GM23338 (cell line): ENCODE measurements around the gene LPCAT4. TPM values are rescaled to one million over a fixed set of nuclear protein-coding genes. Genes with fewer than 3 reads are reported as not detected.

Experiments used
- ATAC-seq: fragments of 200-7000 bp; cut with Tn5 transposase; 3 replicates; pipeline ENCODE4 v1.9.1; 2020
- DNase-seq: peaks from one replicate; pipeline ENCODE4 v3.0.0-alpha.2; 2015; ENCODE audit warnings: low spot score
- H2AFZ ChIP-seq: fragments of 200-600 bp; sonication (generic); 2 replicates; pipeline ENCODE4 v1.8.0; 2016; ENCODE audit warnings: antibody characterized with exemption, mild to moderate bottlenecking, moderate library complexity
- H3F3A ChIP-seq: fragments of 200-600 bp; sonication (generic); replicated peaks from 2 replicates; pipeline ENCODE4 v1.8.0; 2017; ENCODE audit warnings: antibody characterized with exemption, mixed run types, low read depth
- H3K27ac ChIP-seq: fragments of 200-600 bp; sonication (generic); 2 replicates; pipeline ENCODE4 v1.6.1; 2016; ENCODE audit warnings: low read depth
- H3K27me3 ChIP-seq: fragments of 200-600 bp; sonication (generic); 2 replicates; pipeline ENCODE4 v1.8.0; 2016; ENCODE audit warnings: mild to moderate bottlenecking, mixed run types, moderate library complexity; ENCODE audit not compliant: insufficient read depth
- H3K36me3 ChIP-seq: fragments of 200-600 bp; sonication (generic); 2 replicates; pipeline ENCODE4 v1.8.0; 2016; ENCODE audit warnings: mild to moderate bottlenecking; ENCODE audit not compliant: insufficient read depth
- H3K4me1 ChIP-seq: fragments of 200-600 bp; sonication (generic); 2 replicates; pipeline ENCODE4 v1.8.0; 2016; ENCODE audit warnings: mild to moderate bottlenecking, moderate library complexity; ENCODE audit not compliant: insufficient read depth
- H3K4me2 ChIP-seq: fragments of 200-600 bp; sonication (generic); 2 replicates; pipeline ENCODE4 v1.7.1; 2017; ENCODE audit warnings: mixed run types
- H3K4me3 ChIP-seq: fragments of 200-600 bp; sonication (generic); 2 replicates; pipeline ENCODE4 v1.6.1; 2016; ENCODE audit warnings: mixed run types
- H3K79me2 ChIP-seq: fragments of 200-600 bp; sonication (generic); replicated peaks from 2 replicates; pipeline ENCODE4 v1.8.0; 2017; ENCODE audit warnings: mild to moderate bottlenecking; ENCODE audit not compliant: insufficient read depth
- H3K9me2 ChIP-seq: fragments of 200-600 bp; sonication (generic); 2 replicates; pipeline ENCODE4 v1.8.0; 2017; ENCODE audit not compliant: insufficient read depth
- H4K20me1 ChIP-seq: fragments of 200-600 bp; sonication (generic); replicated peaks from 2 replicates; pipeline ENCODE4 v1.8.0; 2017; ENCODE audit warnings: mild to moderate bottlenecking; ENCODE audit not compliant: insufficient read depth
- H3K27ac Mint-ChIP-seq: 2 replicates; pipeline ENCODE4 v1.8.0; 2020; ENCODE audit warnings: inconsistent platforms, mild to moderate bottlenecking, moderate library complexity, mixed read lengths
- H3K27me3 Mint-ChIP-seq: 3 replicates; pipeline ENCODE4 v1.8.0; 2022; ENCODE audit warnings: low read depth, mild to moderate bottlenecking, moderate library complexity, mixed read lengths, inconsistent platforms; ENCODE audit not compliant: insufficient read depth, poor library complexity
- H3K36me3 Mint-ChIP-seq: 3 replicates; pipeline ENCODE4 v1.8.0; 2021; ENCODE audit warnings: low read depth, mild to moderate bottlenecking, inconsistent platforms, moderate library complexity, mixed read lengths
- H3K4me1 Mint-ChIP-seq: 3 replicates; pipeline ENCODE4 v1.8.0; 2020; ENCODE audit warnings: mild to moderate bottlenecking, inconsistent platforms, mixed read lengths
- H3K4me3 Mint-ChIP-seq: 3 replicates; pipeline ENCODE4 v1.8.0; 2021; ENCODE audit warnings: moderate library complexity, mild to moderate bottlenecking, inconsistent platforms, mixed read lengths
- H3K9me3 Mint-ChIP-seq: 3 replicates; pipeline ENCODE4 v1.8.0; 2020; ENCODE audit warnings: moderate library complexity, mild to moderate bottlenecking, inconsistent platforms, mixed read lengths
- ETS1 ChIP-seq: IDR thresholded peaks from 2 replicates; pipeline ENCODE4 v1.6.1; 2016; ENCODE audit warnings: antibody characterized with exemption
- EZH2phosphoT487 ChIP-seq: fragments of 200-600 bp; sonication (generic); IDR thresholded peaks from one replicate; pipeline ENCODE4 v1.8.1; 2018; ENCODE audit warnings: antibody characterized with exemption; ENCODE audit not compliant: unreplicated experiment
- JUNB ChIP-seq: IDR thresholded peaks from one replicate; pipeline ENCODE4 v1.6.1; 2016; ENCODE audit warnings: antibody characterized with exemption; ENCODE audit not compliant: unreplicated experiment
- ZNF114 ChIP-seq: fragments of 250-450 bp; sonication (Bioruptor Pico); IDR thresholded peaks from 2 replicates; pipeline ENCODE4 v1.5.0; 2020; ENCODE audit warnings: mild to moderate bottlenecking, moderate library complexity
- ZNF462 ChIP-seq: fragments of 250-450 bp; sonication (Bioruptor Pico); IDR thresholded peaks from 2 replicates; pipeline ENCODE4 v1.5.0; 2020; ENCODE audit warnings: mild to moderate bottlenecking, moderate library complexity
- polyA plus RNA-seq: library from polyadenylated mRNA; unstranded; fragments of >200 nt; fragmentation: Nextera tagmentation; extraction: Ambion mirVana; gene quantifications from 2 replicates; pipeline ENCODE4 v1.2.1, GENCODE V29; 2016
- total RNA-seq: library from RNA; depleted of rRNA; stranded (reverse); fragments of >200 nt; shearing (Covaris generic); gene quantifications from 2 replicates; pipeline ENCODE4 v1.2.3, GENCODE V29; 2014

LPCAT4 gene
- total and polyA plus RNA-seq, 2 experiments from 2014 or later = 36.8 to 49.1 TPM

- no peak for TF ChIP-seq ZNF462
Measured at GRCh38 chr15:34370643-34371042, 3.6 kb upstream of the LPCAT4 start (continued).

GRCh38 chr15:34370129-34370528 lies 3.1 kb upstream of the LPCAT4 start:
- H3K4me3 ChIP-seq = no peak overlapping the region
- Mint-ChIP-seq H3K36me3 (peaks cover 21% of the 10 kb centered on the region), H3K4me1 (peaks cover 15% of the 10 kb centered on the region; the same call in 2 of the 3 replicates), H3K9me3 (peaks cover 22% of the 10 kb centered on the region), H3K4me3 (no peak overlapping the region), H3K27me3 (peaks cover 14% of the 10 kb centered on the region), H3K27ac (no peak overlapping the region)
- no peaks in the 10 kb centered on the region for H3K36me3 ChIP-seq
- H3K79me2 ChIP-seq = peaks cover 14% of the 10 kb centered on the region
- 0 out of 2 replicates have a peak, but pooled peaks cover 5% of the 10 kb centered on the region for H3K9me2 ChIP-seq
- H3K27me3 ChIP-seq = no peaks in the 10 kb centered on the region
- no peak overlapping the region for H2AFZ ChIP-seq
- peaks cover 11% of the 10 kb centered on the region; the same call in 1 of the 2 replicates for H3F3A ChIP-seq
- DNase-seq = no peak
- no peak overlapping the region for H3K4me2 ChIP-seq
- no peak overlapping the region for H3K27ac ChIP-seq
- peaks cover 17% of the 10 kb centered on the region for H3K4me1 ChIP-seq
- ATAC-seq = no peak
- H4K20me1 ChIP-seq = peaks cover 10% of the 10 kb centered on the region
- no peak for TF ChIP-seq ETS1
- no peak for TF ChIP-seq ZNF114 (CRISPR knock-in tag)
- TF ChIP-seq ZNF462 = no peak
- no peak for TF ChIP-seq EZH2phosphoT487
- TF ChIP-seq JUNB = no peak
